OCI-LY3 (cell line): ENCODE measurements around the gene TOM1.

Experiments
- EZH2phosphoT487 ChIP-seq: fragments of 200-600 bp; shearing (Covaris generic); IDR thresholded peaks from 2 replicates; pipeline ENCODE4 v1.6.1; 2018; ENCODE audit warnings: antibody characterized with exemption, mixed run types, low read depth
- TF ChIP-seq, protein P1 (sequence below): fragments of 200-600, 300-600 bp; sonication (generic); IDR thresholded peaks from 2 replicates; pipeline ENCODE4 v1.5.1; 2014; ENCODE audit warnings: antibody characterized with exemption, low read length, low read depth

DNA sequence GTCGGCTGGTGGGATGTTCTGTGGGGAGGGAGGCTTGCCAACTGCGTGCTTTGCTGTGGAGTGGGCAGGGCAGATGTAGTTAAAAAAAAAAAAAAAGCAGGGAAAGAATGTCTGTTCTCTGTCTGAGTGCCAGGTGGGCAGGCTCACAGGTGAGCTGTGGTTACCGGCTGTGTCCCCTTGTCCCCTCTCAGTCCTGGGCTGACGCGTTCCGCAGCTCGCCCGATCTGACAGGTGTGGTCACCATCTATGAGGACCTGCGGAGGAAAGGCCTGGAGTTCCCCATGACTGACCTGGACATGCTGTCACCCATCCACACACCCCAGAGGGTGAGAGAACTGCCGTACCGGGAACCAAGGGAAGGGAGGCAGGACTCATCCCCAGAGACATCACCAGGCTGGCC, 23.6 kb downstream of the TOM1 start:
- TF ChIP-seq, protein P1, sequence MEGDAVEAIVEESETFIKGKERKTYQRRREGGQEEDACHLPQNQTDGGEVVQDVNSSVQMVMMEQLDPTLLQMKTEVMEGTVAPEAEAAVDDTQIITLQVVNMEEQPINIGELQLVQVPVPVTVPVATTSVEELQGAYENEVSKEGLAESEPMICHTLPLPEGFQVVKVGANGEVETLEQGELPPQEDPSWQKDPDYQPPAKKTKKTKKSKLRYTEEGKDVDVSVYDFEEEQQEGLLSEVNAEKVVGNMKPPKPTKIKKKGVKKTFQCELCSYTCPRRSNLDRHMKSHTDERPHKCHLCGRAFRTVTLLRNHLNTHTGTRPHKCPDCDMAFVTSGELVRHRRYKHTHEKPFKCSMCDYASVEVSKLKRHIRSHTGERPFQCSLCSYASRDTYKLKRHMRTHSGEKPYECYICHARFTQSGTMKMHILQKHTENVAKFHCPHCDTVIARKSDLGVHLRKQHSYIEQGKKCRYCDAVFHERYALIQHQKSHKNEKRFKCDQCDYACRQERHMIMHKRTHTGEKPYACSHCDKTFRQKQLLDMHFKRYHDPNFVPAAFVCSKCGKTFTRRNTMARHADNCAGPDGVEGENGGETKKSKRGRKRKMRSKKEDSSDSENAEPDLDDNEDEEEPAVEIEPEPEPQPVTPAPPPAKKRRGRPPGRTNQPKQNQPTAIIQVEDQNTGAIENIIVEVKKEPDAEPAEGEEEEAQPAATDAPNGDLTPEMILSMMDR, result no peak
- TF ChIP-seq EZH2phosphoT487, result no peak
